BE2C (cell line): Measurements from ENCODE around the gene UBALD1.
"Not testable (repeated sequence)": the region's sequence is repeated elsewhere in the genome, so short reads cannot be mapped to it uniquely, and the experiment has no call there.

Source experiments
- DNase-seq: peaks from one replicate; pipeline ENCODE4 v3.0.0-alpha.2; 2020
- H3K27me3 ChIP-seq: fragments of 250-450 bp; sonication (Bioruptor Pico); 2 replicates; pipeline ENCODE4 v1.5.1; 2020; ENCODE audit warnings: mild to moderate bottlenecking
- H3K36me3 ChIP-seq: fragments of 250-450 bp; sonication (Bioruptor Pico); 2 replicates; pipeline ENCODE4 v1.5.1; 2020; ENCODE audit warnings: mild to moderate bottlenecking
- H3K4me1 ChIP-seq: fragments of 250-450 bp; sonication (Bioruptor Pico); 2 replicates; pipeline ENCODE4 v1.5.1; 2020
- H3K4me3 ChIP-seq: 2 replicates; pipeline ENCODE4 v1.5.1; 2011; ENCODE audit warnings: low read depth, low read length
- H3K9me3 ChIP-seq: fragments of 250-450 bp; sonication (Bioruptor Pico); 2 replicates; pipeline ENCODE4 v1.5.1; 2020
- CTCF ChIP-seq: IDR thresholded peaks from 2 replicates; pipeline ENCODE4 v1.5.1; 2012; ENCODE audit warnings: mild to moderate bottlenecking, low read depth, low read length

The UBALD1 gene

GRCh38 chr16:4654011-4654963 is 39.6 kb upstream of the UBALD1 start:
- Histone ChIP-seq H3K4me1 (no peaks in the 10 kb centered on the region), H3K9me3 (no peaks in the 10 kb centered on the region), H3K4me3 (no peak overlapping the region), H3K27me3 (no peaks in the 10 kb centered on the region), H3K36me3 (peaks cover 35% of the 10 kb centered on the region)
- no peak for DNase-seq
- TF ChIP-seq CTCF = no peak

- Histone ChIP-seq H3K9me3 (no peaks in the 10 kb centered on the region), H3K36me3 (peaks cover 35% of the 10 kb centered on the region), H3K27me3 (no peaks in the 10 kb centered on the region), H3K4me1 (no peaks in the 10 kb centered on the region), H3K4me3 (no peak overlapping the region)
- TF ChIP-seq CTCF = no peak
- DNase-seq = no peak
Observed at GRCh38 chr16:4652561-4652960, 37.9 kb upstream of the UBALD1 start.

- H3K4me3 ChIP-seq = no peak overlapping the region
- no peaks in the 10 kb centered on the region for H3K27me3 ChIP-seq
- no peak for TF ChIP-seq CTCF
- H3K36me3 ChIP-seq = peaks cover 29% of the 10 kb centered on the region
- H3K9me3 ChIP-seq = no peaks in the 10 kb centered on the region
- H3K4me1 ChIP-seq = no peaks in the 10 kb centered on the region
- DNase-seq = no peak
Observed at GRCh38 chr16:4651827-4652226, 37.1 kb upstream of the UBALD1 start.

- not testable (repeated sequence) for H3K4me3 ChIP-seq, H3K9me3 ChIP-seq, H3K4me1 ChIP-seq, H3K27me3 ChIP-seq
- DNase-seq = peak; percentile 83
- H3K36me3 ChIP-seq = peaks cover 20% of the 10 kb centered on the region
- TF ChIP-seq CTCF = peak; percentile 83
Observed at GRCh38 chr16:4650443-4651074, 35.9 kb upstream of the UBALD1 start.

- no peaks in the 10 kb centered on the region for H3K4me1 ChIP-seq
- no peaks in the 10 kb centered on the region for H3K9me3 ChIP-seq
- no peak for DNase-seq
- no peak overlapping the region for H3K4me3 ChIP-seq
- H3K27me3 ChIP-seq = no peaks in the 10 kb centered on the region
- no peak for TF ChIP-seq CTCF
- peaks cover 20% of the 10 kb centered on the region for H3K36me3 ChIP-seq
Observed at GRCh38 chr16:4649744-4650442, 35.2 kb upstream of the UBALD1 start.
